RWPE2 (cell line): ENCODE results near the gene ESPL1.

Source experiments
- ATAC-seq: fragments of 200-7000 bp; cut with Tn5 transposase; 3 replicates; pipeline ENCODE4 v1.9.1; 2021; ENCODE audit warnings: low read depth
- DNase-seq: peaks from one replicate; pipeline ENCODE4 v3.0.0-alpha.2; 2020; ENCODE audit warnings: low spot score
- H3K27ac ChIP-seq: fragments of 450-650 bp; 2 replicates; pipeline ENCODE4 v1.5.1; 2017; ENCODE audit warnings: mild to moderate bottlenecking; ENCODE audit not compliant: poor library complexity, severe bottlenecking
- H3K27me3 ChIP-seq: fragments of 250-450 bp; sonication (Bioruptor Pico); 2 replicates; pipeline ENCODE4 v1.5.1; 2021; ENCODE audit warnings: mild to moderate bottlenecking, moderate library complexity; ENCODE audit not compliant: insufficient read depth, poor library complexity, severe bottlenecking
- H3K36me3 ChIP-seq: fragments of 250-450 bp; sonication (Bioruptor Pico); 2 replicates; pipeline ENCODE4 v1.5.1; 2020; ENCODE audit warnings: low read depth, mild to moderate bottlenecking, moderate library complexity
- H3K4me1 ChIP-seq: fragments of 250-450 bp; sonication (Bioruptor Pico); 2 replicates; pipeline ENCODE4 v1.5.1; 2021; ENCODE audit warnings: mild to moderate bottlenecking, moderate library complexity; ENCODE audit not compliant: insufficient read depth, poor library complexity, severe bottlenecking
- H3K4me3 ChIP-seq: fragments of 250-450 bp; sonication (Bioruptor Pico); 2 replicates; pipeline ENCODE4 v1.5.1; 2021; ENCODE audit warnings: mild to moderate bottlenecking, moderate library complexity; ENCODE audit not compliant: severe bottlenecking
- H3K9me3 ChIP-seq: fragments of 250-450 bp; sonication (Bioruptor Pico); 2 replicates; pipeline ENCODE4 v1.5.1; 2021; ENCODE audit warnings: mild to moderate bottlenecking, moderate library complexity; ENCODE audit not compliant: severe bottlenecking
- CTCF ChIP-seq: fragments of 450-650 bp; IDR thresholded peaks from one replicate; pipeline ENCODE4 v1.5.1; 2017; ENCODE audit warnings: mild to moderate bottlenecking, moderate library complexity; ENCODE audit not compliant: poor library complexity, severe bottlenecking

The ESPL1 gene

GRCh38 chr12:53234271-53234914 lies 33.7 kb upstream of the ESPL1 start:
- Histone ChIP-seq H3K4me1 (peaks cover 26% of the 10 kb centered on the region), H3K4me3 (no peak overlapping the region), H3K27me3 (no peaks in the 10 kb centered on the region), H3K27ac (no peak overlapping the region), H3K9me3 (no peaks in the 10 kb centered on the region), H3K36me3 (peaks cover 5% of the 10 kb centered on the region)
- DNase-seq (no peak), ATAC-seq (no peak)
- no peak for TF ChIP-seq CTCF

GRCh38 chr12:53235164-53235563 lies 32.9 kb upstream of the ESPL1 start:
- Histone ChIP-seq H3K4me3 (no peak overlapping the region), H3K4me1 (peaks cover 18% of the 10 kb centered on the region), H3K36me3 (no peaks in the 10 kb centered on the region), H3K27me3 (no peaks in the 10 kb centered on the region), H3K27ac (no peak overlapping the region), H3K9me3 (no peaks in the 10 kb centered on the region)
- ATAC-seq (no peak), DNase-seq (no peak)
- no peak for TF ChIP-seq CTCF

- no peak for TF ChIP-seq CTCF
- Histone ChIP-seq H3K27ac (no peak overlapping the region), H3K9me3 (no peaks in the 10 kb centered on the region), H3K36me3 (no peaks in the 10 kb centered on the region), H3K4me3 (no peak overlapping the region), H3K4me1 (peaks cover 14% of the 10 kb centered on the region), H3K27me3 (no peaks in the 10 kb centered on the region)
- no peak for DNase-seq
- ATAC-seq: no peak
Observed at GRCh38 chr12:53235742-53236442, 32.2 kb upstream of the ESPL1 start.

GRCh38 chr12:53236443-53237111 lies 31.5 kb upstream of the ESPL1 start:
- H3K9me3 ChIP-seq: no peaks in the 10 kb centered on the region
- no peaks in the 10 kb centered on the region for H3K36me3 ChIP-seq
- no peak overlapping the region for H3K4me3 ChIP-seq
- ATAC-seq (no peak), DNase-seq (no peak)
- peaks cover 10% of the 10 kb centered on the region for H3K4me1 ChIP-seq
- H3K27ac ChIP-seq: no peak overlapping the region
- no peak for TF ChIP-seq CTCF
- no peaks in the 10 kb centered on the region for H3K27me3 ChIP-seq
